Neural crest cell (in vitro differentiated cells): ENCODE measurements around the gene NSMCE1. TPM values are rescaled to one million over a fixed set of nuclear protein-coding genes. Genes with fewer than 3 reads are reported as not detected.
"Not testable (repeated sequence)": the region's sequence is repeated elsewhere in the genome, so short reads cannot be mapped to it uniquely, and the experiment has no call there.

Source experiments
- DNase-seq: peaks from one replicate; pipeline ENCODE4 v3.0.0; 2021; ENCODE audit warnings: low read depth, mixed read lengths, low spot score
- H3K27ac Mint-ChIP-seq: one replicate; pipeline ENCODE4 v1.8.0; 2021; ENCODE audit warnings: mild to moderate bottlenecking, mixed read lengths; ENCODE audit not compliant: unreplicated experiment
- H3K27me3 Mint-ChIP-seq: 2 replicates; pipeline ENCODE4 v1.8.0; 2021; ENCODE audit warnings: low read depth, mild to moderate bottlenecking, mixed read lengths
- H3K36me3 Mint-ChIP-seq: 2 replicates; pipeline ENCODE4 v1.8.0; 2021; ENCODE audit warnings: low read depth, mild to moderate bottlenecking, mixed read lengths
- H3K4me1 Mint-ChIP-seq: 2 replicates; pipeline ENCODE4 v1.8.0; 2021; ENCODE audit warnings: mixed read lengths
- H3K4me3 Mint-ChIP-seq: one replicate; pipeline ENCODE4 v1.8.0; 2021; ENCODE audit warnings: mild to moderate bottlenecking, mixed read lengths
- H3K9me3 Mint-ChIP-seq: 2 replicates; pipeline ENCODE4 v1.8.0; 2021; ENCODE audit warnings: mixed read lengths
- total RNA-seq: library from RNA; stranded (reverse); gene quantifications from 2 replicates; pipeline ENCODE4 v1.2.1, GENCODE V29; 2021
- TF ChIP-seq, protein P1 (sequence below): fragments of 200-600 bp; sonication (generic); conservative IDR thresholded peaks from 2 replicates; pipeline ENCODE4 v1.5.0; 2021; ENCODE audit warnings: antibody characterized with exemption, mild to moderate bottlenecking

NSMCE1 gene
- total RNA-seq, 1 donor from 2014 or later, result 30.4 TPM

DNA sequence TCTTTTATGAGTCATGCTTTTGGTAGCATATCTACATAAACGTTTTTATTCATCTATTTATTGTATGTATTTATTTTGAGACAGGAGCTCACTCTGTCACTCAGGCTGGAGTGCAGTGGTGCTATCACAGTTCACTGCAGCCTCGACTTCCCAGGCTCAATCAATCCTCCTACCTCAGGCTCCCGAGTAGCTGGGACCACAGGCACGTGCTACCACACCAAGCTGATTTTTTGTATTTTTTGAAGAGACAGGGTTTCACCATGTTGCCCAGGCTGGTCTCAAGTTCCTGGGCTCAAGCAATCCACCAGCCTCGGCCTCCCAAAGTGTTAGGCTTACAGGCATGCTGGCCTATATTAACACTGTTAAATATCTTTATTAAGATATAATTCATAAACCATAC is 24.8 kb upstream of the NSMCE1 start:
- Mint-ChIP-seq H3K4me1 (no peaks in the 10 kb centered on the region), H3K27me3 (no peaks in the 10 kb centered on the region), H3K27ac (no peak overlapping the region), H3K9me3 (no peaks in the 10 kb centered on the region), H3K36me3 (no peaks in the 10 kb centered on the region), H3K4me3 (no peak overlapping the region)
- TF ChIP-seq, protein P1, sequence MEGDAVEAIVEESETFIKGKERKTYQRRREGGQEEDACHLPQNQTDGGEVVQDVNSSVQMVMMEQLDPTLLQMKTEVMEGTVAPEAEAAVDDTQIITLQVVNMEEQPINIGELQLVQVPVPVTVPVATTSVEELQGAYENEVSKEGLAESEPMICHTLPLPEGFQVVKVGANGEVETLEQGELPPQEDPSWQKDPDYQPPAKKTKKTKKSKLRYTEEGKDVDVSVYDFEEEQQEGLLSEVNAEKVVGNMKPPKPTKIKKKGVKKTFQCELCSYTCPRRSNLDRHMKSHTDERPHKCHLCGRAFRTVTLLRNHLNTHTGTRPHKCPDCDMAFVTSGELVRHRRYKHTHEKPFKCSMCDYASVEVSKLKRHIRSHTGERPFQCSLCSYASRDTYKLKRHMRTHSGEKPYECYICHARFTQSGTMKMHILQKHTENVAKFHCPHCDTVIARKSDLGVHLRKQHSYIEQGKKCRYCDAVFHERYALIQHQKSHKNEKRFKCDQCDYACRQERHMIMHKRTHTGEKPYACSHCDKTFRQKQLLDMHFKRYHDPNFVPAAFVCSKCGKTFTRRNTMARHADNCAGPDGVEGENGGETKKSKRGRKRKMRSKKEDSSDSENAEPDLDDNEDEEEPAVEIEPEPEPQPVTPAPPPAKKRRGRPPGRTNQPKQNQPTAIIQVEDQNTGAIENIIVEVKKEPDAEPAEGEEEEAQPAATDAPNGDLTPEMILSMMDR, result no peak
- DNase-seq, result no peak

GRCh38 chr16:27291722-27292240 is 23.2 kb upstream of the NSMCE1 start:
- H3K36me3 Mint-ChIP-seq, result no peaks in the 10 kb centered on the region
- H3K27ac Mint-ChIP-seq, result no peak overlapping the region
- peaks cover 5% of the 10 kb centered on the region for H3K9me3 Mint-ChIP-seq
- TF ChIP-seq, protein P1, result no peak
- H3K4me3 Mint-ChIP-seq, result no peak overlapping the region
- no peaks in the 10 kb centered on the region for H3K27me3 Mint-ChIP-seq
- DNase-seq, result no peak
- H3K4me1 Mint-ChIP-seq, result no peaks in the 10 kb centered on the region

- H3K27ac Mint-ChIP-seq, result peak overlapping the region; percentile 82
- H3K9me3 Mint-ChIP-seq, result peaks cover 5% of the 10 kb centered on the region
- DNase-seq, result no peak
- TF ChIP-seq, protein P1, result no peak
- no peaks in the 10 kb centered on the region for H3K4me1 Mint-ChIP-seq
- no peaks in the 10 kb centered on the region for H3K36me3 Mint-ChIP-seq
- H3K27me3 Mint-ChIP-seq, result no peaks in the 10 kb centered on the region
- no peak overlapping the region for H3K4me3 Mint-ChIP-seq
Observed at GRCh38 chr16:27291106-27291505, 22.5 kb upstream of the NSMCE1 start.

DNA sequence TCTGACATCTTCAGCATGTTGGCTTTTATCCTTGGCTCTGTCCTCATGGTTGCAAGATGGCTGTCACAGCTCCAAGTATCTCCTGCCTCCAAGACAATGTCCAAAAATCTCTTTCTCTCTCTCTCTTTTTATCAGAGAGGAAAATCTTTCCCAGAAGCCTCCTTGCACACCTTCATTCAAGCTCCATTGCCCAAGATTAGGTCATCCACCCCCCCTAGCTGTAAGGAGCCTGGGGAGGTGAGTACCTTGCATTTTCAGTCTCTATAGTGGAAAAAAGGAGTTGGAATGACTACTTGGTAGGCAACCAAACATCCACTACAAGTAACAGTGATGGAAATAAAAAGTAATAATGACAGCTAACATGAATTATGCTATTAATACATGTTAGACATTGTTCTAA is 22.0 kb upstream of the NSMCE1 start:
- H3K4me3 Mint-ChIP-seq, result no peak overlapping the region

GRCh38 chr16:27289669-27290068 is 21.1 kb upstream of the NSMCE1 start:
- H3K36me3 Mint-ChIP-seq, result no peaks in the 10 kb centered on the region
- TF ChIP-seq, protein P1, result no peak
- H3K4me1 Mint-ChIP-seq, result no peaks in the 10 kb centered on the region
- H3K27me3 Mint-ChIP-seq, result no peaks in the 10 kb centered on the region
- H3K27ac Mint-ChIP-seq, result no peak overlapping the region
- DNase-seq, result no peak
- H3K9me3 Mint-ChIP-seq, result peaks cover 5% of the 10 kb centered on the region
- no peak overlapping the region for H3K4me3 Mint-ChIP-seq

More for the DNA sequence above, 22.0 kb upstream of the NSMCE1 start:
- no peak for DNase-seq
- no peaks in the 10 kb centered on the region for H3K27me3 Mint-ChIP-seq
- no peaks in the 10 kb centered on the region for H3K4me1 Mint-ChIP-seq
- no peaks in the 10 kb centered on the region for H3K36me3 Mint-ChIP-seq
- TF ChIP-seq, protein P1, result no peak
- H3K9me3 Mint-ChIP-seq, result peaks cover 5% of the 10 kb centered on the region
- H3K27ac Mint-ChIP-seq, result no peak overlapping the region

- not testable (repeated sequence) for H3K27me3 Mint-ChIP-seq, H3K36me3 Mint-ChIP-seq, H3K27ac Mint-ChIP-seq, H3K4me1 Mint-ChIP-seq, H3K9me3 Mint-ChIP-seq, DNase-seq, H3K4me3 Mint-ChIP-seq
Observed at GRCh38 chr16:27288313-27288712, 19.7 kb upstream of the NSMCE1 start.
